ENCODE measurements around the gene IL3. TPM values are rescaled to one million over a fixed set of nuclear protein-coding genes. Genes with fewer than 3 reads are reported as not detected.
A peak's percentile ranks its signal among the peaks of the same experiment; 100 is the strongest.

The IL3 gene, protein sequence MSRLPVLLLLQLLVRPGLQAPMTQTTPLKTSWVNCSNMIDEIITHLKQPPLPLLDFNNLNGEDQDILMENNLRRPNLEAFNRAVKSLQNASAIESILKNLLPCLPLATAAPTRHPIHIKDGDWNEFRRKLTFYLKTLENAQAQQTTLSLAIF
- polyA plus RNA-seq (2013, experiment 1 of 2; ENCODE audit: insufficient read length), result not detected
- not detected for polyA plus RNA-seq (2013, experiment 2 of 2; ENCODE audit: insufficient read length)

DNA sequence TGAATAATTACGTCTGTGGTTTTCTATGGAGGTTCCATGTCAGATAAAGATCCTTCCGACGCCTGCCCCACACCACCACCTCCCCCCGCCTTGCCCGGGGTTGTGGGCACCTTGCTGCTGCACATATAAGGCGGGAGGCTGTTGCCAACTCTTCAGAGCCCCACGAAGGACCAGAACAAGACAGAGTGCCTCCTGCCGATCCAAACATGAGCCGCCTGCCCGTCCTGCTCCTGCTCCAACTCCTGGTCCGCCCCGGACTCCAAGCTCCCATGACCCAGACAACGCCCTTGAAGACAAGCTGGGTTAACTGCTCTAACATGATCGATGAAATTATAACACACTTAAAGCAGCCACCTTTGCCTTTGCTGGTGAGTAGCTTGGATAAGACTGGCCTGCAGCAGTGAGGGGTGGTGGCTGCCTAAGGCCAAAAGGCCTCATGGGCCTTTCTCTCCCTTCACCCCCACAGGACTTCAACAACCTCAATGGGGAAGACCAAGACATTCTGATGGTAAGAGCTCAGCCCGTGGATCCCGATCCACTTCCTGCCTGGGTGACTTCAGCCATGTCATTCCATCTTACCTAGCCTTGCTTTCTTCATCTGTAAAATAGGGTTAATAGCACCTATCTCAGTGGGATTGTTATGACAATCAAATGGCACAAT is at the start of gene IL3:
IL3 (plus strand) TSS at position 155 of the 661 bp plus-strand sequence; CDS start at position 207, 52 bp downstream.
- DNase-seq, result no peak

DNA sequence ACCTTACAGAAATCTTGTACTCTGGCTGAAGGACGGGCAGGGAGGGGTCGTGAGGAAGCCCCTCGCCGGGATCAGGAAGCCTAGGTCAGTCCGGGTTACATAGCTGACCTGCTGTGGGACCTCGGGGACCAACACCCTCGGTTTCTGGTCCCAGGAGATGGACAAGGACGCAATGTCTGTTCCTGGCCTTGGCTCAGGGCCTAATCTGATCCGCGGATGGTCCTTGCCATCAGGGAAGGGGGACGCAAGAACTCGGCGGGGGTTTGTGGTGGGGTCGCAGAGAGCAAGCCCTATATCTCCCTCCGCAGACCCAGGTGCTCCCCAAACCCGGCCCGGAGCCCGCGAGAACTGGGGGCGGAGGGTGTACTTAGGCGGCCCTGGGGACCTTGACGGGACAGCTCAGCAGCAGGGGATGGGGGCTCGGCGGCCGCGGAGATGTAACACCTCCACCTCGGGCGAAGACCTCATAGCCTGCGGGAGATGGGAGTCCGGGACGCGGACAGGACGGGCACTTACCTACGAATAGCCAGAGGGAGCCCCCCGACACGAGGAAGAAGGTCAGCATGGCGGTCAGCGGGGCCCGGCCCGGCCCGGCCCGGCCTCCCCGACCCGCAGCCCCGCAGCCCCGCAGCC is 49.4 kb upstream of the IL3 start:
- no peak for DNase-seq

DNA sequence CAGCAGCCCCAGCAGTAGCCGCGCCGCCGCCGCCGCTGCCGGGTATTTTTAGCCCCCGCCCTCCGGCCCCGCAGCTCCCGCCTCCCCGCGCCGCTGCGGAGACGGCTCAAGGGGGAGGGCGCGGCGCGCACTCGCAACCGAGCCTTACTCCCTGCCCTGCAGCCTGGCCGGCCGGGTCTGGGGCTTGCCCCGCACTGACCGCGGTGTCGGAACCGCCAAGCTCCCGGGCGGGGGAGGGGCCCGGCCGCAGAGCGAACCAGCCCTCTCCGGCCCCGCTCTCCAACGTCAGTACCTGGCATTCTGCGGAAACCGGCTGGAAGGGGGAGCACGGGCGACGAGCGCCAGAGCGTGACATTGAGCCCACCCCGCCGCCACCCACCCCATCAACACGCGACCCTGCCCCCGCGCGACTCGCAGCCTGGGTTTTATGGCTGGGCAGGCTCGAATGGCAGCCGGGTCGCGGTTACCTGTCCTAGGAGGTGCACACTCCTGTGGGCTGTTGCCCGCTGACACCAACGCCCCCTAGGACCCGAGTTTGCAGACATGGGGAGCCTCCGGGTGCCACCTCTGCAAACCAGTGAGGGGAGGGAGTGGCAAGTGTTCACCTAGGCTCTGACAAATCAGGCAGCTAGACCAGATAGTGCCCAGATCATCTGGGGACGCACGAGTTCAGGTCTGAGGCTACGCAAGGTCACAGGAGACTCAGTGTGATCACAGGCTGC is 48.7 kb upstream of the IL3 start, which contains the start of gene ACSL6:
ACSL6 (minus strand) TSS at position 37 of the 722 bp plus-strand sequence. CDS start 105 bp downstream, outside the sequence.
- no peak for DNase-seq

DNA sequence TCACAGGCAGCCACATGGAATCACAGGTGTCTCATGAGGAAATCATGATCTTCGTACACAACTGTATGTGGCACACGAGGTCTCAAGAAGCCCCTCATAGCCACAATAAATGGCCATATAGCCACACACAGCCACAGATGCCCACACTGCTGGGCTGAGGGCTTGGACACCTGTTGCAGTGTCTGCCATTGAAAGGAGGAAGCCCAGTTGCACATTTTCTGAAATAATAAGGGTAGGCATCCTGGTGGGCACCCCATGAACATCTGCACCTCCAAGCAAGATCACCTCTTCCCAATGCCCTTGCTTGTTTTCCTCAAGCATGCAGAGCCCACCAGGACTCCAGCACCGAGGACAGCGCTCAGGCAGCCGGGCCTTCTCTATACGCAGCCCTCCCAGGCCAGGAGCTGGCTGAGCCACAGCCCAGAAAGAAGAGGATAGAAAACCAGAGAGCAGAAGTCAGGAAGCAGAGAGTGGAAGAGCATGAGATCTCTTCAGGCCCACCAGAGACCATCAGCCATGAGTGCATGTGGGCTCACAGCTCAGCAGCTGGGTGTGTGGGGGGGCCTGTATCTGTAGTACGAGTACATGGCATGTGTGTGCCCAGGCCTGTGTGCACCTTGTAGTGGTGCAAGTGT is 48.0 kb upstream of the IL3 start:
- DNase-seq, result peak; percentile 72

DNA sequence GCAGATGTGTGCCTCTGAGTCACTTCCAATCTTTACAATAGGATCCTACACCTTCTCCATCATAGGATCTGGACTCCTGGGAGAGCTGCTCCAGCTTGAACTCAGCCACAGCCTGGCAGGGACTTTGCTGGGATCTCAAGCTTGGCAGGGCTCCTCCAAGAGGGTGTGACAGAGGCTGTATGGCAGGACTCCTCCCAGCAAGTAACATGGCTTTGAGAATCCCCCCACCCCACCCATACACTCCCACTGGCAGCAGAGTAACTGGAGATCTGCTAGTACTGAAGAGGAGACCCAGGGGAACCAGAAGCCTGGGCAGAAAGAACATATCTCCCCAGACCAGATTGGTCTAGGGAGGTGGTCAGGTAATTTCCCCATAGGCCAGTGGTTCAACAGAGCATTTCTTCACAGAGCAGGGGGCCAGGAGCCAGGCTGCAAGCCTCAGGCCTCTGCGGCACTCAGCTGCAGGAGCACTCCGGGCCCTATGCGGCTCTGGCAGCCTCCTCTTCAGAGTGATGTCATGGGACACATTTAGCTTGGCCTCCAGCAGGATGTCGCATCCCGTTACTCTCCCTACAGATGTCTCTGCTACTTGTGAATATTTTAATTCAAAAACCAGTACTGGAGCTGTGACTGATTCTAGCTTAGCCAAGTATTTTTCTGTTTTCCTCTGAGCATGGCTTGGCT is 47.3 kb upstream of the IL3 start:
- no peak for DNase-seq

DNA sequence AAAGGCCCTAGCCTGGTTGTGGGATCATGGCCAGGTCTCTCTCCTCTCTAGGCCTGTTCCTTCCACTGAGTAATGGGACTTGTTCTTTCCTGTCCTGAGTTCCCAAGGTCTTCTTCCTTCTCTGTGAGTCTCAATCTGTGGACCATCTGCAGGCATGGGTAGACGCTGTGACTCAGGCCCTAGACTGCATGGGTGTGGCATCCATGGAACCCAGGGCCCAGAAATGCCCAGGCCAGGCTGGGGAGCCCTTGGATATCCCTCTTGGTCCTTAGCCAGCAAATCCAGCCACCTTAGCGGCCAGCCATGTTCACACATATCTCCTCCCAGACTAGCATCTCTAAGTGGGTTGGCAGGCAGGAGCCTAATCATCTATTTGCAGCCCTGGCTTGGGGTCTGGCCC is 46.7 kb upstream of the IL3 start:
- DNase-seq, result no peak

DNA sequence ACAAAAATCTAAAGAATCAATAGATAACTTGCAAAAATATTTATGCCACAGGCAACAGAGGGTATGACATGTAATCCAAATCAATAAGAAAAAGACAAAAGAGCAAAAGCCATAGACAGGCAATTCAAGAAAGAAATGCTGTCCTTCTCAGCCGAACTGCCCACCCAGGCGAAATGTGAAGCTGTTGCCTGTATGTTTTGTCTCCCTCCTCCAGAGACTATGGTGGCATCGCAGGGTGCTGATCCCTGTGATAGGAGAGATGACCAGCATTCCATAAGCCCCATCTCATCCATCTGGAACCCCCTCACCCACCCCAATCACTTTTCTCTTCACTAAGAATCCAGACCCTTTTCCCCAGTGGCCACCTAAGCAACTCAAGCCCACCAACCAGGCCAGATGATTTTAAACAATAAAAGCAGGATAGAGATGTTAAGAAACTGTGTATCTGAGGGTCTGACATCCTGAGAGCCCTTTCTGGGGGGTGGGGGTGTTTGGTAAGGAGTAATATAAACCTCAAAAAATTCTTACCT is 43.7 kb upstream of the IL3 start:
- no peak for DNase-seq

DNA sequence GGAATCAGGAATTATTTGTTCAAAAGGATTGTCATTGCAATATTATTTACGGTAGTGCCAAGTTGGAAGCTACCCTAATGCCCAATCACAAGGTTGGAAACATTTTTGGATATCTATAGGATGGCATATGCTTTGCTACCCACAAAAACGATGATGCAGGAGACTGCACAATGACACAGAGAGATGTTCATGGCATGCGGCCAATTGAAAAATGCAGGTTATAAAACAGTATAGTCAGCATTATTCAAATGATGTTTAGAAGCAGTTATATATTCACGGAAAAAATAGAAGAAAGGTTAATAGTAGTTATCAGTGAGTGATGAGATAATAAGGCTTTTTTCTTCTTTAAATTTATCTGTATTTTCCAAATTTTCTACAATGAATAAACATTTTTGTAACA is 43.1 kb upstream of the IL3 start:
- no peak for DNase-seq

DNA sequence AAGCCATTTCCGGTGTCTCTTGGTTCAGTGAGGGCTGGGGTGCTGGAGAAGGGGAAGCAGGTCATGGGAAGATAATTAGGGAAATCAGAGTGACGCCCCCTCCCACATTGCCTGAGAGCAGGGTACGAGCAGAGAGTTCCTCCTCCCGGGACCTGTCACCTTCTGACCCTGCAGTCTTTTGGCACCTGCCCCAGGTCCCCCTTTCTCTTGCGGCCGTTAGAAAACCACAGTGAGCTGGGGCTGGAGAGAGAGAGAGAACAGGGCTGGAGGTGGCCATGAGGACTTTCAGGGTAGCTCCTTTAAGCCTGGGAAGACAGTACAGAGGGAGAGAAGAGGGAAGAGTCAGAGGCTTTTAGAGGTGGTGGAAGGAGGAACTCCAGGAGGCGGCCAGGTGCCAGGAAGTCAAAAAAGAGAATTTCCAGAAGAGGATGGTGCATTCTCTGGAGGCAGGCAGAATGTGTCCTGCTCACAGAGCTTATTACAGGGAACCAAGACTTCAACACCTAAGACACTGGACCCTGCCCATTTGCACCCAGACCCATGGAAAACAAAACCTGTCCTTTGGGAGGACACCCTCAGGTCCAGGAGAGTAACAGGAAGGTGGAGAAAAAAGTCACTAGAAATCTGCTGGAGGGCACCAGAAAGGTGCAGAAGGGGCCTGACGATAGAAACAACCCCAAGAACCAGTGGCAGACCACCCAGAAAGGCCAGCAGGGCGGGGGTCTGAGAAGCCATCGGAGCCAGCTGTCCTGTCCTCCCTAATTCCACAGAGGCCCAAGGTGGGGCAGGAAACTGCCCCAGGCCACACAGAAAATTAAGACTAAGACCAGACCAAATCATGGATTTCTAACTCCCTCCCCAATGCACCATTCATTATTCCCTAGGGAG is 42.5 kb upstream of the IL3 start:
- no peak for DNase-seq

DNA sequence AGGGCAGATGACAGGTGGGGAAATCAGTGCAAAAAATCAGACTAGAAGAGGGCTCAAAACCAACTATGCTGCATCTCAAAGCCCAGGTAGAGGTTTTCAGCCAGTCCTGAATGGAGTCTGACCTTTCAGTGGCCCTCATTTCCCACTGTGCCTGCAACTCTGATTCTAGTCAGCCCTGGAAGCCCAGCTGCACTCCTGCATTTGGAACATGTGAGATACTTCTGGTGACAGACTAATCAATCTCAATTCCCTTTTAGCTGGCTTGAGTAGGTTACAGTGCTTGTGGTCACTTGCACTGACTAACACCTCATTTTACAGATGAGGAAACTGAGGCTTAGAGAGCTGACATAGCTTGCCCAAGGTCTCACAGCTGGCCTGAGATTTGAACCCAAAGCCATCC is 41.1 kb upstream of the IL3 start:
- DNase-seq, result no peak

DNA sequence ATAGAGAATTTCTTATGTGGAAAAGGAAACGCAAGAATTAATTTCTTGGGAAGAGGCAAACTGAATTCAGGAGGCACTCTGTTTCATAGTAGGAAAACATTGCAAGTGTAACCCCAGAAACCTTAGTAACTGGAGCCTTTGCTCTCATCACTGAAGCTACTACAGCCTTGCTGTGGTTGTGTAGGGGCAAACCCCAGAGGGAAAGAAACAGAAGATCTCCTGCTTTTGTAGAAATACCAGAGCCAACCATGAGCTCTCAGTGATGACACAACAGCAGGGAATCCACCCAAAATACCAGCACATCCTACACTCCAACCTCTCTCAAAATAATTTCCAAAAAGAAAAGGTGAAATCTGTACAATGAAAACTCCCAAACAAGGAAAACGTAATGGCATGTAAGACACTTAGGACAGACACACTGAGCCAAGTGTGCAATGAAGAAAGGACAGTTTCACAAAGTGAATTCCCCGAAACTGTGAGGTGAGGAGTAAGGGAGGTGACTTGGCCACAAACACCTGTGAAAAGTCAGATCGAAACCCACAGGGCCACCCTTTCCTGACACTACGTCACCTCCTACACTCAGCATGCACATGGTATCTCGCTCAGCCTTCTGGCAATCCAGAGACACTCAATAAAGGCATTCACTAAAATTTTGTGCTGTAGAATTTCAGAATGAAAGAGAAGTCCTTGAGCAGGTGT is 40.4 kb upstream of the IL3 start:
- no peak for DNase-seq

DNA sequence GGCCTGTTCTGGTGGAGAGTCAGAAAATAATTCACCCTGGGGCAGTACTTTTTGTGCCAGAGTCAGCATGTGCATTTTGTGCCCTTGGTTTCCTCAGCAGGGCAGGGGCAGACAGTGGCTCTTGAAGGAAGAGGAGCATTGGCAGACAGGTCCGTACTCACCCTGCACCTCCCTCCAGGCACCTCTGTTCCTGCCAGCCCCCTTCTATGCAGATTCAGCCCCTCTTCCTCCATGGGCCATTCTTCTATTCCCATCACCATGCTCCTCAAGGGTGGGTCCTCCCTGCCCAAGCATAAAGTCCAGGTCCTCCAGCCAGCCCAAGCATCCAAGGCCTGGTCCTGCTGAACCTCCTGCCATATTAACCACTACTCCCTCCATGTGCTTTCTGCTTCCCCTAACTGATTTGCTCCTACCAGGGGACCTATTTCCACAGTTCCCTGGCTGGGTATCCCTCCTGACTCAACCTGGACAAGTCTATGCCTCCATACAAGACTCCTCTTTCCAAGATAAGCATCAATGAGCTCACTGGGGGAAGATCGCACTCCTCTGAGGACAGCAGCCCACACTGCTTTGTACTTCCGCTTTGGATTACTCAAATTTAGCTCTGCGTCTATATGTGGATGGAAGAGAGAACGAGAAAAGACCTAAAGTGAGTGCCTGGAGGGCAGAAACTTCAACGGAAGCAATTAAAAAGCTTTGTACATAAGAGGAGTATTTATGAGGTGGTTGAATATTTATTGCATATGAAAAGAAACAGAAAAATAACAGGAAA is 39.7 kb upstream of the IL3 start:
- no peak for DNase-seq

DNA sequence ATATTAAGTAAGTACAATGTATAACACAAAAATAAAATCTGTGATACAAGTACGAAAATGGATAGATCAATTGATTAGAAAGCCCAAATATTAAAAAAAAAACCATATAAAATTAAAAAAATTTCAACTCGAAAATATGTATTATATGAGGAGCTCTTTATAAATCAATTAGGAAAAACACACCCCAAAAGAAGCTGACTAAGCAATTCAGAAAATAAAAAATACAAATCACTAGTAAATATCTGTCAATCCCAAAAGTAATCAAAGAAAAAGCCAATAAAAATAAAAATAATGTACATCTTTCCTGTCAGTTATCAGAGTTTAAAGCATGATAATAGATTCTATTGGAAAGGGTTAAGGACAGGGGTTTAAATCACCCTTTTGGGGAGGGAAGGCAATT is 38.8 kb upstream of the IL3 start:
- DNase-seq, result no peak

DNA sequence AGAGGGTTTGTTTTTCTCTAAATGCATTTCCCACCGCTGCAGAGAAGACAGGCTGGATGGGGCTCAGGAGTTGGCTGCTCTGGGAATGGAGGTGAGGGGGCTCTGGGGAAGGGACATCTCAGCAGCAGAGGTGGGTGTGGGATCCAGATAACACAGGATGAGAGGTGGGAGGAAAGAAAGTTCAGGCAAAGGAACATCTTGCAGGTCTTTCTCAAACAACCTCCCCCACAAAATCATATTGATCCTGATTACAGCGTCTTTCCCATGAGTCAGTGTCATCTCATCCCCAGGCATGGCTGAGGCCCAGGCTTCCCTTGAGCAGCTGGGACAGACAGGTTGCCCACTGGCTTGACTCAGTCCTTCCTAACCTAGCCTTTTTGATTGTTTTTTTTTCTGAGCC is 37.7 kb upstream of the IL3 start:
- no peak for DNase-seq

DNA sequence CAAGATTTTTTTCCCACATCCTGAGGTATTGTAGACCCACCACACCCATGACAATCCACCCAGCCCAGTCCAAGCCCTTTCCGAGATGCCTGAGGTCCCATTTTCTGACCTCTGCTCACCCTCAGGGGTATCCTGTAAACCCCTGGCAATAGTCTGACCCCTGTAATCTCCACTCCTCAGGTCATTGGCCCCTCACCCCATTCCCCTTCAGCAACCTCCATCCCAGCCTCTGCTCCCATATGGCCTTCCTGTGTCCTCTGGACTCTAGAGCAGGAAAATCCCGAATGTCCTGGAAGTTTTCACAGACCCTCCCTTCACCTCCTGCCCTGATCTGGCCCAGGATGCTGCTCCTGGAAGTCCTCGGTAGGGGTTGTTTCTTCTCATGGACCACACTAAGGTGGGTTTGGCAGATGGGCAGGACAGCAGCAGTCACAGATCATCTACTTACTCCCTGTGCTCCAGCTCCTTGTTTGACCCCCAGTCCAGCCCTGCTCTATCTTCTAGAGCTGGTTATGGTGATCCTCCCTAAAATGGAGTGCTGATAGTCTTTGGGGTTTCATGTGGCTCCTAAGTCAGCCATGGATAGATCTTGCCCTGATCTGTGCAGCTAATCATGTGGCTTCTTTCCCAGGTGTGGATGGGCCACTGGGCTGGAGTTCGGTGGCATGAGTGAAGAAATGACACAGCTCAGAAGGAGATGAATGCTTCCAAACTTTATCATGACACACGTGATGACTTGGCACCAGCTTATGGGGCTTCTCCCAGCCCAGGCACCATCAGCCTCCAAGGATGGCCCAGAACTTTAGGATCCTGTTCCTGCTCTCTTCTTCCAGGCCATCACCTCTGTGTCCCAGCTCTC is 37.0 kb upstream of the IL3 start:
- DNase-seq, result no peak

DNA sequence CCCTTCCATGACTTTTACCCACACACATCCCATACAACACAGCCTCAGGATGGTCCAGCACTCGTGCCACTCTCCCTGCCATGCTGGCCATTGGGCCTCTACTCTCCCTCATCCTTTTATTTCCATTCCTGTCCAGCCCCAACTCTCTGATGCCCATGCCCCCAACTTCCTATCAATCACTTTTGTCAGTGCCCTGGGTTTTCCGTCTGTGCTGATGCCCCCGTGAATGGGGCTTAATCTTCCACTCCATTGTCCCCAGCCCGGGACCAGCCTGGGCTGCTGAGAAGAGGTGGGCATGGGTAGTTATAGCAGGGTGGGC is 36.4 kb upstream of the IL3 start:
- DNase-seq, result no peak

DNA sequence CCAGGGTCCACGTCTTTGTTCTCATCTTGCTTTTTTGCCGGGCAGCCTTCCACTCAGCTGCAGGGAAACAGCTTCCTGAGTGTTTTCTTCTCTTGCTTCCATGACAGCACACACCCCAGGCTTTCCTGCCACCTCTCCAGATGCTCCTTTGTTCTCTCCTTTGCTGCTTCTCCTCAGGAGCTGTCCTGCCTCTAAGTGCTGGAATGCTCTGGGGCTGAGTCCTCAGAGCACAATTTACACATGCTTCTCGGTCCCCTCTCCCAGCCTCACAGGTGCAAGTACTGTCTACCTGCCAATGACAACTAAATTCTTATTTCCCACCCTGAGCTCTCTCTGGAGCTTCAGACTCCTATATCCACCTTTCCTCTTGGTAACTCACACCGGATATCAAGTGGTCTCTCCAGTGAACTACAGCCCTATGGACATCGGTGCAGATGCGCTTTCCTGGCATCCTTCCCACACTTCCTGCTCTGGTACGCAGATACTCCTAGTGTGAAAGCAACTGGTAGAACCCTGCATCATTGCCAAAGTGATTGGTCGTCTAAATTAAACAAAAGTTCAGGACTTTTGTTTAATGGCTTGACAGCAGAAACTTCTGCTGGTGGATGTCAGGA is 35.6 kb upstream of the IL3 start:
- no peak for DNase-seq

DNA sequence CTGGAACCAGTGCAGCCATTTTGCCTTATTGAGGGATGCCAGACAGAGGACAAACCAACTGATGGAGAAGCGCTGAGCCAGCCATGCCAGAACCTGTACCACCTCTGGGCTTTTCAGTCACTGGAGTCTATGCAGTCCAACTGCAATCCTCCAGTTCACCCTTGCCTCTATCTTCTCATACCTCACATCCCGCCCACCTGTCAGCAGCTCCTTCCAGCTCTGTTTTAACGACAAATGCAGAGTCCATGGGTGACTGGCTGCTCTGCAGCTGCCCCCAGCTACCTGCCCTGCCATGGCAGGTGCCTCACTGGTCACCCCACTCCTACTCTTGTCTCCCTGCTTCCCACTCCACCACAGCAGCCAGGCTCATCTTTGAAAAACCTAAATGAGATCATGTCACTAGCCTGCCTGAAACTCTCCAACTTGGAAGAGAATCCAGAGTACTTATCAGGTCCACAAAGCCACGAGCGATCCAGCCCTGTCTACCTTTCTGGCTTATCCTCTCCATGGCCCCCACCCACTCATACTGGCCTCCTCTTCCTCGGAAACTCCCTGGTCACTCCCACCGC is 35.0 kb upstream of the IL3 start:
- DNase-seq, result no peak

Measured in fibroblast of skin of abdomen (primary cell).